22Rv1 (cell line): ENCODE data around the gene CIROP.
"Not testable (repeated sequence)": the region's sequence is repeated elsewhere in the genome, so short reads cannot be mapped to it uniquely, and the experiment has no call there.

Experiments used
- H3K27ac ChIP-seq: fragments of 450-650 bp; 2 replicates; pipeline ENCODE4 v1.5.1; 2017
- ZFX ChIP-seq: fragments of 450-650 bp; IDR thresholded peaks from 2 replicates; pipeline ENCODE4 v1.6.1; 2017; ENCODE audit warnings: antibody characterized with exemption, borderline replicate concordance
- TF ChIP-seq, protein P1 (sequence below): fragments of 450-650 bp; IDR thresholded peaks from 2 replicates; pipeline ENCODE4 v1.5.1; 2017; ENCODE audit warnings: mild to moderate bottlenecking

The CIROP gene

DNA sequence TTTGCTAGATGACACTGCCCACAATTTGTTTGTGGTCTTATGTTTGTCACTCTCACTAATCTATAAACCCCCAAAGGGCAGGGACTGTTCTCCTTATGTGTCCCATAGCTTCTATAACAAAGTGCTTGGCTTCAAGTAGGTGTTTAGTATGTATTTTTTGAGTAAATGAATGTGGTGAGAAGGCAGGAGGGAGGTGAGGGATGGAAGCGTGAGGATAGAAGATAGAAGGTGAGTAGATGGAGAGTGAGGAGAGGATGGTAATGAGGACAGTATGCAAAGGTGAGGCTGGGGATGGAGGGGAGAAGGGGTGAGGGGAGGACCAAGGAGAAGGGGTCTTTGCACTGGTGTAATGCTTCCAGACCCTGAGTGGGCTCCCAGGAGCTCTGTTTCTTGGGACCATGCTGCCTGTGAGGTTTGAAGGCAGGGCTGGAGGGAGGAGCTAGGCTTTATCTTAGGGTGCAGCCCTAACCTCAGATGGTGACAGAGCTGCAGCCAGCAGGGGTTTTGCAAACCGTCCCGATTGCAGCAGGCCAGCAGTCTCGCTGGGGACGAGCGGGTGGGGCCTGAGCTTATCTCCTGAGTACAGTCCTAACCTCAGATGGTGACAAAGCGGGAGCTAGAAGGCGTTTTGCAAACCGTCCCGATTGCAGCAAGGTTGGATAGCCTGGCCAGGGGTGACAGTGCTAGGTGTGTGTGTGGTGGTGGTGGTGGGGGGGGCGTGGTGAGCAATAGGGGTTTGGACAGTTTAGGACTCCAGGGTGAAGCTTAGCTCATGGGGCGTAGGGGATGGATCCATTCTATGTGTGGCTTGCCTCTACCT is 7.8 kb upstream of the CIROP start:
- no peak for TF ChIP-seq ZFX
- TF ChIP-seq, protein P1, sequence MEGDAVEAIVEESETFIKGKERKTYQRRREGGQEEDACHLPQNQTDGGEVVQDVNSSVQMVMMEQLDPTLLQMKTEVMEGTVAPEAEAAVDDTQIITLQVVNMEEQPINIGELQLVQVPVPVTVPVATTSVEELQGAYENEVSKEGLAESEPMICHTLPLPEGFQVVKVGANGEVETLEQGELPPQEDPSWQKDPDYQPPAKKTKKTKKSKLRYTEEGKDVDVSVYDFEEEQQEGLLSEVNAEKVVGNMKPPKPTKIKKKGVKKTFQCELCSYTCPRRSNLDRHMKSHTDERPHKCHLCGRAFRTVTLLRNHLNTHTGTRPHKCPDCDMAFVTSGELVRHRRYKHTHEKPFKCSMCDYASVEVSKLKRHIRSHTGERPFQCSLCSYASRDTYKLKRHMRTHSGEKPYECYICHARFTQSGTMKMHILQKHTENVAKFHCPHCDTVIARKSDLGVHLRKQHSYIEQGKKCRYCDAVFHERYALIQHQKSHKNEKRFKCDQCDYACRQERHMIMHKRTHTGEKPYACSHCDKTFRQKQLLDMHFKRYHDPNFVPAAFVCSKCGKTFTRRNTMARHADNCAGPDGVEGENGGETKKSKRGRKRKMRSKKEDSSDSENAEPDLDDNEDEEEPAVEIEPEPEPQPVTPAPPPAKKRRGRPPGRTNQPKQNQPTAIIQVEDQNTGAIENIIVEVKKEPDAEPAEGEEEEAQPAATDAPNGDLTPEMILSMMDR: no peak
- H3K27ac ChIP-seq: no peak overlapping the region

DNA sequence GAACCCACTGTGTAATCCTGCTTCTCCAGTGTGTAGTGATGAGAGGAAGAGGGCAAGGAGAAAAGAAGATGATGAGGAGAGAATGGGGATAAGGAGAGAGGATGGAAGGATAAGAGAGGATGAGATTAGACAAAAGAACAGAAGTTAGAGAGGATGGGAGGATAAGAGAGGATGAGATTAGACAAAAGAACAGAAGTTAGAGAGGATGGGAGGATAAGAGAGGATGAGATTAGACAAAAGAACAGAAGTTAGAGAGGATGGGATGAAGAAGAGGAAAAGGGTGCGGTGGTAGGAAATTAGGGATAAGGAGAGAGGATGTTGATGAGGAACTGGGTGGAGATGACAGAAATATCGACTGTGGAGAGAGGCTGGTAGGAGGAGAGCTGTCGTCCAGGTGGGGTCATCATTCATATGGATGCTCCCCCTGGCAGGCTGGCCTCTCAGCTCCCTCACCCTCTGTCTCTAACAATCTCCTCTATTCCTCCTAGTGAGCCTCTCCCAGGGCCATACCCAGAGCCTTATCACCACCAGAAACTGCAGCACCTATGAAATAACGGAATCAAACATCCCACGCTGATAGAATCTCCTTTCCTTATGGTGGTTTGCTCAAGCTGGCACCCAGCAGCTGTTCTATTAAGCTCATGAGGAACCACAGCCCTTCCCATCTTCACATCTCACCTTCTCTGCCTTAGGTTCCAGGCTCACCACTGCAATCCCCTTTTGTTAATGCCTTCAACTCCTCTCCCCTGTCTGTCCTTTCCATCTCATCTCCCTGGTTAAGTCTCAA is 6.0 kb upstream of the CIROP start:
- H3K27ac ChIP-seq: no peak overlapping the region
- no peak for TF ChIP-seq ZFX
- TF ChIP-seq, protein P1: no peak

DNA sequence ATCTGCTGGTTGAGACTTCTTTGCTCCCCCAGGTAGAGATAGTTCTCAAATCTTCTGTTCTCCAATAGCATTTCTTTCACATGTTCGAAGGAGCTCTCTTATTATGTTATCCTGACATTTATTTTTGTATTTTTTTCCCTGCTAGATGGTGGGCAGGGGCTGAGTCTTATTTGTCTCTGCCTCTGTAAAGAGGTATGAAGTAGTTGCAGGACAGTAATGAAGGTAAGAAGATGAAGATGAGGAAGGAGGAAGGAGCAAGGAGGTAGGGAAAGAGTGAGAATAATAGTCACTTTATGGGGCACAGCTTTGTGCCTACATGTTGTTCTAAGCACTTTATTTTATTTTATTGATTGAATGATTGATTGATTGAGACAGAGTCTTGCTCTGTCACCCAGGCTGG is 5.0 kb upstream of the CIROP start:
- no peak overlapping the region for H3K27ac ChIP-seq
- TF ChIP-seq, protein P1: no peak
- TF ChIP-seq ZFX: no peak

DNA sequence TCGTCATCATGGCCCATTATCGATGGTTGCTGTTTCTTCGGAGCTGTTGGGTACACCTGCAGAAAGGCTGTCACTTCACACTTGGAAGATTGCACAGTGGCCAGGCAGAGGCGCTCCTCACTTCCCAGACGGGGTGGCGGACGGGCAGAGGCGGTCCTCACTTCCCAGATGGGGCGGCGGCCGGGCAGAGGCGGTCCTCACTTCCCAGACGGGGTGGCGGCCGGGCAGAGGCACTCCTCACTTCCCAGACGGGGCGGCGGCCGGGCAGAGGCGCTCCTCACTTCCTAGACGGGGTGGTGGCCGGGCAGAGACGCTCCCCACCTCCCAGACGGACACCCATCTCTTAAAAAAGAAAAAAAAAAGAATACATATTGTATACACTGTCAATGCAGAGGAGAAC is 3.4 kb upstream of the CIROP start:
- not testable (repeated sequence) for H3K27ac ChIP-seq

DNA sequence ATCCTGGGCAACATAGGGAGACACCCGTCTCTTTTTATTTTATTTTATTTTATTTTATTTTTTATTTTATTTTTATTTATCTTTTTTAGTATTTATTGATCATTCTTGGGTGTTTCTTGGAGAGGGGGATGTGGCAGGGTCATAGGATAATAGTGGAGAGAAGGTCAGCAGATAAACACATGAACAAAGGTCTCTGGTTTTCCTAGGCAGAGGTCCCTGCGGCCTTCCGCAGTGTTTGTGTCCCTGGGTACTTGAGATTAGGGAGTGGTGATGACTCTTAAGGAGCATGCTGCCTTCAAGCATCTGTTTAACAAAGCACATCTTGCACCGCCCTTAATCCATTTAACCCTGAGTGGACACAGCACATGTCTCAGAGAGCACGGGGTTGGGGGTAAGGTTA is 2.8 kb upstream of the CIROP start:
- not testable (repeated sequence) for H3K27ac ChIP-seq

DNA sequence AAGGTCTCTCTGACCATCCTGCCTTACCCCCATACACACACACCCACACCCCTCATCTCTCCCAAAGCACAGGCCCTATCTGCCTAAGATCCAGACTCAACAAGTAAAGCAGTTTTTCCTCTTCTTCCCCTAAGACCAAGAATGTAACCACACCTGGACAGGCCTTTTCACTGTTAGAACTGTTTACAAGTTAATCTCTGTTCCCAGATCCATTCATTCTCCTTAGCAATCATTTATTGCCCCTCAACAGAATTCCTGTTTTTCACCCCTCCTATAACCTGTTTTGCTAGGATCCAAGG is 1.9 kb upstream of the CIROP start:
- no peak for TF ChIP-seq ZFX
- TF ChIP-seq, protein P1: no peak
- no peak overlapping the region for H3K27ac ChIP-seq

DNA sequence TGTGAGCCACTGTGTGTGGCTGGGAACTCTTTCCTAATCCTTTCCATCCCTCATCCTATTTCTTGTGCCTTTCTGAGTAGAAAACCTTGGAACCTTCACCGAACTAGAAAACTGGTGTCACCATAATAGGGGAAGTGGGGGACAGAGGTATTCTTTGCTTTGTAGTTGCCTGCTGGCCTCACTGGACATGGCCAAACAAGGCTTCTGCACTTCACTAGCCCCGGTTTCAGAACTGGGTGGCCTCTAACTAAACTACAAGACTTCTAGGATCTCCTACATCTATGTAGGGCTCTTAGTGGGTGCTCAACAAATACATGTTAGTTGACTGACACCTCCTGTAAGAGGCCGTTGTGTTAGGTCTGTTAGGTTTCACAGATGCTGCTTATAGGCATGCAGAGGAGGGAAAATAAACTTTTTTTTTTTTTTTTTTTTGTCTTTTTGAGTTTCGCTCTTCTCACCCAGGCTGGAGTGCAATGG is 597 bp upstream of the CIROP start:
- TF ChIP-seq, protein P1: no peak
- no peak for TF ChIP-seq ZFX
- H3K27ac ChIP-seq: no peak overlapping the region

DNA sequence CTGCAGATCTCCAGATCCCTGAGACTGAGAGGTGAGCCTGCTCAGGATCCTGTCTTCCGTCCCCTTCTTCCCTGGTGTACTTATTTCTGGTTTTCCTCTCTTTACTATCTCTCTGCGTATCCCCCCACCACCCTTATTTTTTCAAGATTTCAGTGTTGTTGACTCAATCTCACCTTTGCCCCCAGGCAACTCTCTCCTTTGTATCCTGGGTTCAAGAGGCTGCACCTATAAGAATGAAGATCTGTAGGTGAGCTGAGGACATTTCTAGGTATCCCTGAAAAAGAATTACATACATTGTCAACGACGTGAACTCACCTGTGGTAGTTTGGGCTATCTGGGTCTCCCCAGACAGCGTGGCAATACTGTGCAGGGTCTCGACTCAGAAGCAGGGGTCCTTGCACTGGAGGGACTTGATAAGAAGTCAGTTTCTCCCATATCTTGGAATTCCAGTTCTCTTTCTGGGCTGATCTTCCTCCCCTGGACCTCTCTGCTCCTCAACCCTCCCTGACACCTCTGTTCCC is 659 bp downstream of the CIROP start:
- H3K27ac ChIP-seq: no peak overlapping the region
- no peak for TF ChIP-seq ZFX
- TF ChIP-seq, protein P1: no peak
